AG04450 (cell line): ENCODE results near the gene CHDH. TPM values are rescaled to one million over a fixed set of nuclear protein-coding genes. Genes with fewer than 3 reads are reported as not detected.

Experiments used
- CTCF ChIA-PET: fragments of 300-600, 350-600 bp; formaldehyde crosslinking; extraction: SDS; loops from one replicate; lab custom pipeline; 2022; ENCODE audit warnings: antibody characterized with exemption, inconsistent platforms; lab: Charles Lee
- POLR2A ChIA-PET: fragments of 350-600 bp; formaldehyde crosslinking; extraction: SDS; loops from one replicate; lab custom pipeline; 2021; ENCODE audit warnings: antibody characterized with exemption, inconsistent platforms; lab: Yijun Ruan, JAX
- DNase-seq: peaks from one replicate; pipeline ENCODE4 v3.0.0-alpha.2; 2011; ENCODE audit warnings: low read depth, low spot score
- H3K27ac ChIP-seq: one replicate; pipeline ENCODE4 v1.5.1; 2012; ENCODE audit warnings: low read depth, low read length, control low read depth
- H3K27me3 ChIP-seq: one replicate; pipeline ENCODE4 v1.6.0; 2012; ENCODE audit warnings: low read length; ENCODE audit not compliant: control insufficient read depth, insufficient read depth
- H3K4me3 ChIP-seq: 2 replicates; pipeline ENCODE4 v1.5.1; 2011; ENCODE audit warnings: mild to moderate bottlenecking, low read depth, low read length, control low read depth
- H3K9me3 ChIP-seq: 2 replicates; pipeline ENCODE4 v1.5.1; 2012; ENCODE audit warnings: low read length; ENCODE audit not compliant: control insufficient read depth, insufficient read depth
- CTCF ChIP-seq: IDR thresholded peaks from 2 replicates; pipeline ENCODE4 v1.5.1; 2011; ENCODE audit warnings: low read depth, low read length, control low read depth, inconsistent platforms
- polyA minus RNA-seq: library from RNA; depleted of rRNA, polyadenylated mRNA; stranded (reverse); fragments of >200 nt; gene quantifications from 2 replicates; pipeline ENCODE4 v1.2.3, GENCODE V29; 2011; rRNA and poly(A)+ RNA removed
- polyA plus RNA-seq: library from polyadenylated mRNA; depleted of rRNA; stranded (reverse); fragments of >200 nt; gene quantifications from 2 replicates; pipeline ENCODE4 v1.2.3, GENCODE V29; 2011; rRNA removed

CHDH gene
- polyA plus RNA-seq (0.01 and 0.02 TPM in 2 replicates), polyA minus RNA-seq (0.04 and 0.05 TPM in 2 replicates)

- TF ChIP-seq CTCF = no peak
- Histone ChIP-seq H3K27me3 (peaks cover 53% of the 10 kb centered on the region), H3K4me3 (peak within 1 kb of the TSS; percentile 56), H3K27ac (peak within 1 kb of the TSS; percentile 21), H3K9me3 (peaks cover 3% of the 10 kb centered on the region; the same call in 1 of the 2 replicates)
- DNase-seq = no peak
- CTCF ChIA-PET = interaction anchor here (0.6 to 1.0 kb wide), 2 partner anchors 18 to 136 kb away, joined by 3 to 6 read pairs; no protein-coding TSS in a partner anchor
- POLR2A ChIA-PET = no interaction called here
Measured at GRCh38 chr3:53846134-53846850, at the start of gene CHDH, which contains the start of gene IL17RB. Gene CHDH, minus strand, starts transcription at chr3:53846419. Its CDS starts 22,411 bp downstream, at chr3:53824008. Gene IL17RB, plus strand, starts transcription at chr3:53846568. Its CDS starts 21 bp downstream, at chr3:53846589.

GRCh38 chr3:53892286-53892637 is 46.0 kb upstream of the CHDH start:
- peak overlapping the region; percentile 58 for H3K4me3 ChIP-seq
- ChIA-PET POLR2A (interaction anchor here (1.8 kb wide), 1 partner anchor 11 kb away, joined by 16 read pairs; the partner anchor contains the start of gene ACTR8), CTCF (interaction anchor here (1.4 kb wide), 1 partner anchor 47 kb away, joined by 4 read pairs; no protein-coding TSS in a partner anchor)
- TF ChIP-seq CTCF = no peak
- no peaks in the 10 kb centered on the region for H3K27me3 ChIP-seq
- H3K9me3 ChIP-seq = no peaks in the 10 kb centered on the region
- DNase-seq = no peak
- H3K27ac ChIP-seq = peak overlapping the region; percentile 83

- Histone ChIP-seq H3K4me3 (peak within 1 kb of the TSS; percentile 84), H3K9me3 (no peaks in the 10 kb centered on the region), H3K27me3 (no peaks in the 10 kb centered on the region), H3K27ac (peak within 1 kb of the TSS; percentile 86)
- TF ChIP-seq CTCF = no peak; the same call in 1 of the 2 replicates
- POLR2A ChIA-PET = interaction anchor here (1.8 kb wide), 1 partner anchor 10 kb away, joined by 16 read pairs; the partner anchor contains the start of gene ACTR8
- CTCF ChIA-PET = interaction anchor here (1.4 kb wide), 1 partner anchor 47 kb away, joined by 4 read pairs; no protein-coding TSS in a partner anchor
- peak; percentile 98 for DNase-seq
Measured at GRCh38 chr3:53891497-53892285, 45.5 kb upstream of the CHDH start, which contains the start of gene SELENOK. Gene SELENOK, minus strand, starts transcription at chr3:53891859.

GRCh38 chr3:53890726-53891475 is 44.7 kb upstream of the CHDH start:
- TF ChIP-seq CTCF = no peak
- ChIA-PET CTCF (no interaction called here), POLR2A (interaction anchor here (0.6 to 1.8 kb wide), 2 partner anchors 10 to 117 kb away, joined by 5 to 16 read pairs; partner anchors contain the start of gene ACTR8)
- no peaks in the 10 kb centered on the region for H3K9me3 ChIP-seq
- no peaks in the 10 kb centered on the region for H3K27me3 ChIP-seq
- peak overlapping the region; percentile 84 for H3K4me3 ChIP-seq
- no peak for DNase-seq
- peak overlapping the region; percentile 86 for H3K27ac ChIP-seq
